ENCODE data around the gene NARS2.
"Not testable (repeated sequence)": the region's sequence is repeated elsewhere in the genome, so short reads cannot be mapped to it uniquely, and the experiment has no call there.

Gene NARS2

DNA sequence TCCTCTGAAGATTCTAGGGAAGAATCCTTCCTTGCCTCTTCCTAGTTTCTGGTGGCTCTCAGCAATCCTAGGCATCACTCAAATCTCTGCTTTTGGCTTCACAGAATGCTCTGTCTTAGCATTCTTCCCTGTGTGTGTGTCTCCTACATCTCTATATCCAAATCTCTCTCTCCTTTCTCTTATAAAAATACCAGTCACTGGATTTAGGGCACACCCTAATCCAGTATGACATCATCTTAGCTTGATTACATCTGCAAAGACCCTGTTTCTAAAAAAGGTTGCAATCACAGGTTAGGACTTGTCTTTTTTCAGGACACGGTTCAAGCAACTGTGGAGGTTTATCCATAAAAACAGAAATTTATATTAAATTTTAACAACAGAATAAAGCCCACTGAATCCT lies 54.4 kb downstream of the NARS2 start:
- no peak for TF ChIP-seq ZFX (IDR thresholded peaks at IDR 0.05)
- TF ChIP-seq, protein P1, sequence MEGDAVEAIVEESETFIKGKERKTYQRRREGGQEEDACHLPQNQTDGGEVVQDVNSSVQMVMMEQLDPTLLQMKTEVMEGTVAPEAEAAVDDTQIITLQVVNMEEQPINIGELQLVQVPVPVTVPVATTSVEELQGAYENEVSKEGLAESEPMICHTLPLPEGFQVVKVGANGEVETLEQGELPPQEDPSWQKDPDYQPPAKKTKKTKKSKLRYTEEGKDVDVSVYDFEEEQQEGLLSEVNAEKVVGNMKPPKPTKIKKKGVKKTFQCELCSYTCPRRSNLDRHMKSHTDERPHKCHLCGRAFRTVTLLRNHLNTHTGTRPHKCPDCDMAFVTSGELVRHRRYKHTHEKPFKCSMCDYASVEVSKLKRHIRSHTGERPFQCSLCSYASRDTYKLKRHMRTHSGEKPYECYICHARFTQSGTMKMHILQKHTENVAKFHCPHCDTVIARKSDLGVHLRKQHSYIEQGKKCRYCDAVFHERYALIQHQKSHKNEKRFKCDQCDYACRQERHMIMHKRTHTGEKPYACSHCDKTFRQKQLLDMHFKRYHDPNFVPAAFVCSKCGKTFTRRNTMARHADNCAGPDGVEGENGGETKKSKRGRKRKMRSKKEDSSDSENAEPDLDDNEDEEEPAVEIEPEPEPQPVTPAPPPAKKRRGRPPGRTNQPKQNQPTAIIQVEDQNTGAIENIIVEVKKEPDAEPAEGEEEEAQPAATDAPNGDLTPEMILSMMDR (conservative IDR thresholded peaks at IDR 0.05): no peak
- no peak overlapping the region for H3K27ac ChIP-seq

DNA sequence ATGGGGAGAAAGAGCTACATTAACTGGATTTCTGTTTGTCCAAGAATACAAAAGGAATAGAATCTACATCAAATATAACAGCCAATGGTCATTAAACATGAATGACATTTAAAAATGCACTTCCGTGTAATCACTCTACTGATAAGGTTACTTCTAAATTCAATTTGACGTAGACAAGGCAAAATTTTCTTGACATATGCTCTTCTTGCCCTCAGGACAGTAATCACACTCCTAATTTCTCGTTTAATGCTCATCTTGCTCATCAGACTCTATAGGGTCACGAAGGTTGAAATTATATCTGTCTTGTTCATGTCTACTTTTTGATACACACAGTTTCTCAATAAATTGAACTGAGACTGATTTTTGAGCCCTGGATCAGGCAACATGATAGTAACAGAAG lies 58.4 kb downstream of the NARS2 start:
- no peak overlapping the region for H3K27ac ChIP-seq
- no peak for TF ChIP-seq ZFX (IDR thresholded peaks at IDR 0.05)
- TF ChIP-seq, protein P1 (conservative IDR thresholded peaks at IDR 0.05): no peak

DNA sequence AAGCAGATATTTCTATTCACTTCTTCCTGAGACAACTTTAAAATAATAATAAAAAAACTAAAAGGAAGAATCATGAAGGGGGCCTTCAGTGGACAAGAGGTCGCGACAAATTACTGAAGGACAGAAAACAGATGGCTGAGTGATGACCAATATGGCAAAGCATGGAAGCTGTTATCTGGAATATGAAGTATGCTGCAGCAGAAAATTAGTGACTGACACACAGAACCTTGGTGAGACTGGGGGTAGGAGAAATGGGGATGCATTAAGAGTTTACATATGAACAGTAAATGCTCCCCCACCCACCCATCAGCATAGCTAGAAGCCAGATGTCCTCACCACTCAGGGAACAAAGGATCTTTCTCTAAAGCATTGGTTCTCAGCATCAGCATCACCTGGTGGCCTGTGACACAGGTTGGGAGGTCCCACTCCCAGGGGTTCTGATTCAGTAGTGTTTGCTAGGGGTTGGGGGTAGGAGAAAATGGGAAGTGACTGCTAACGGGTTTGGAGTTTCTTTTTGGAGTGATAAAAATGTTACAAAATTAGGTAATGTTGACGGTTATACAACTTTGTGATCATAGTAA lies 59.7 kb downstream of the NARS2 start:
- no peak for TF ChIP-seq ZFX (IDR thresholded peaks at IDR 0.05)
- TF ChIP-seq, protein P1 (conservative IDR thresholded peaks at IDR 0.05): no peak
- no peak overlapping the region for H3K27ac ChIP-seq

DNA sequence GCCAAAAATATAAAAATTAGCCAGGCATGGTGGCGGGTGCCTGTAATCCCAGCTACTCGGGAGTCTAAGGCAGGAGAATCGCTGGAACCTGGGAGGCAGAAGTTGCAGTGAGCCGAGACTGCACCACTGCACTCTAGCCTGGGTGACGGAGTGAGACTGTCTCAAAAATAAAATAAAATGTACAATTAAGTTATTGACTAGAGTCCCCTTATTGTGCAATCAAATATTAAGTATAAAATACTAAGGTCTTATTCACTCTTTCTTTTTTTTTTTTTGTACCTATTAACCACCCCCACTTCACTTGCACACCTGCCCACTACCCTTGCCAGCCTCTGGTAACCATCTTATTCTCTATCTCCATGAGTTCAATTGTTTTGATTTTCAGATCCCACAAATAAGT lies 61.6 kb downstream of the NARS2 start:
- not testable (repeated sequence) for H3K27ac ChIP-seq

DNA sequence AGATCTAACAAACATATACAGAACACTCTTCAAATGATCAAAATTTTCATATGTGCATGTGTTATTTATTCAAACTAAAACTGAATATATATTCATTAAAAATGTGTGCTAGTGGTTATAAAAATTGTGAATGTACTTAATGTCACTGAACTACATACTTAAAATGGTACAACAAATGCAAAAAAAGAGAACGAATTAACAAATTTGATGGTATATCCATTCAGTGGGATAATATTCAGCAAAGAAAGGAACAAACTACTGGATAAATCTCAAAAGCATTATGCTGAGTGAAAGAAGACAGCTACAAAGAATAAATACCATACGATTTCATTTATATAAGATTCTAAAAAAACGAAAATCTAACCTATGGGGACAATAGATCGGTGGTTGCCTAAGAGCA lies 64.1 kb downstream of the NARS2 start:
- TF ChIP-seq ZFX (IDR thresholded peaks at IDR 0.05): no peak
- TF ChIP-seq, protein P1 (conservative IDR thresholded peaks at IDR 0.05): no peak
- no peak overlapping the region for H3K27ac ChIP-seq

DNA sequence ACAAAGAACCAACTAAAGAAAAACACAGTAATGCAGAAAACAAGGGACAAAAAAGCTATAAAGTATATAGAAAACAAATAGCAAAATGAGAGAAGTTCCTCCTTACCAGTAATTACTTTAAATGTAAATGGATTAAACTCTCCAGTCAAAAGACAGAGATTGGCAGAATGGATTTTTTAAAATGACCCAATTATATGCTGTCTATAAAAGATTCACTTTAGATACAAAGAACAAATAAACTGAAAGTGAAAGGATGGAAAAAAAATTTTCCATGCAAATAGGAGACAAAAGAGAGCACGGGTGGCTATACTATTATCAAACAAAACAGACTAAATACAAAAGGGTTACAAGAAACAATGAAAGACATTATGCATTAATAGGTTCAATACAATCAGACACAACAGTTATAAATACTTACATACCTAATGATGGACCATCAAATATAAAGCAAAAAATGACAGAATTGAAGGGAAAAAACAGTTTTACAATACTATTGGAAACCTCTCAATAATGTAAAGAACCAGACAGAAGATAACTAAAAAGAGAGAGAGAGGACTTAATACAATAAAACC lies 64.6 kb downstream of the NARS2 start:
- no peak for TF ChIP-seq ZFX (IDR thresholded peaks at IDR 0.05)
- TF ChIP-seq, protein P1 (conservative IDR thresholded peaks at IDR 0.05): no peak
- no peak overlapping the region for H3K27ac ChIP-seq

DNA sequence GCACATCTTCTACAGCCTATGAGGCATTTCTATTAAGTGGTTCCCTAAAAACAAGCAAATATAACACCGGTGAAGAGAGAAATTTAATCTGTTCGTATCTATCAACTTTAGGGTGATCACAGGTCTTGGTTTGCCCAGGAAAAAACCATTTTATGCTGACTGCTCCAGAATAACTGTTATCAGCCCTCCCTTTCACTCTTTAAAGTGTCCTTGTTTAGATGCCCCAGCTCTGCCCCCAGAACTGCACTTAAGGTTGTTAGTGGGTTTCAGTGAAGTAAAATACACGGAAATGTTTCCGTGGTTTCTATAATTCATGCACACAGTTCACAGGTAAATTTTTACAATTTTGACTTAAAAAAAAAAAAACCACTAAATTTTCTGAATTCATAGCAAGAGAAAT lies 70.0 kb downstream of the NARS2 start:
- TF ChIP-seq, protein P1 (conservative IDR thresholded peaks at IDR 0.05): no peak
- TF ChIP-seq ZFX (IDR thresholded peaks at IDR 0.05): no peak
- no peak overlapping the region for H3K27ac ChIP-seq

DNA sequence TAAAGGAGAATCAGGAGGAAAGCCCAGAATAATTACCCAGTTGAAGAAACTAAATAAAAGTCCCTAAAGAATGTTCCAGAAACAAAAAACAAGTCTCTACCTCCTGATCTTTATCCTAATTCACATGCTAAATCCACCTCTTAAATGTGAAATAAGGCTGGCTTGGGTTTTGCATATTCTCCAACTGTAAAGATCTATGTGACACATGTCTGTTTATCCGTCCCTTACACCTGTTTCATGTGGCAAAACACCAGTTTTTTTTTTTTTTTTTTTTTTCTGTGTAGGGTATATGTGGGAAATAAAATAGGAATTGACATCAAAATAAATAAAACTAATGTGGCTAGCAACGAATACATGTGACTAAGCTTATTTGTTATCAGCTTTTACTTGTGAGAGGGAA lies 70.5 kb downstream of the NARS2 start:
- no peak for TF ChIP-seq ZFX (IDR thresholded peaks at IDR 0.05)
- TF ChIP-seq, protein P1 (conservative IDR thresholded peaks at IDR 0.05): no peak
- H3K27ac ChIP-seq: no peak overlapping the region

All from C4-2B (cell line).